Trophoblast cell (in vitro differentiated cells and primary cell): Measurements from ENCODE around the gene AOPEP.

Experiments used
- DNase-seq, 2 donors: peaks; one replicate each; pipeline ENCODE4 v3.0.0-alpha.2; 2016
- H2AFZ ChIP-seq: 2 replicates; pipeline ENCODE4 v1.6.1; 2013; ENCODE audit warnings: low read length, moderate library complexity, mild to moderate bottlenecking; ENCODE audit not compliant: insufficient read depth, poor library complexity
- H2AK5ac ChIP-seq: 2 replicates; pipeline ENCODE4 v1.6.1; 2013; ENCODE audit warnings: mild to moderate bottlenecking, low read length
- H2BK120ac ChIP-seq: 2 replicates; pipeline ENCODE4 v1.6.1; 2013; ENCODE audit warnings: low read length, mild to moderate bottlenecking, moderate library complexity; ENCODE audit not compliant: insufficient read depth, poor library complexity
- H2BK12ac ChIP-seq: 2 replicates; pipeline ENCODE4 v1.6.1; 2013; ENCODE audit warnings: mild to moderate bottlenecking, low read length, moderate library complexity
- H2BK5ac ChIP-seq: 2 replicates; pipeline ENCODE4 v1.6.1; 2013; ENCODE audit warnings: low read length, low read depth, moderate library complexity, mild to moderate bottlenecking; ENCODE audit not compliant: poor library complexity
- H3K14ac ChIP-seq: 2 replicates; pipeline ENCODE4 v1.6.1; 2013; ENCODE audit warnings: mild to moderate bottlenecking, low read length
- H3K18ac ChIP-seq: 2 replicates; pipeline ENCODE4 v1.6.1; 2013; ENCODE audit warnings: mild to moderate bottlenecking, low read length
- H3K23ac ChIP-seq: 2 replicates; pipeline ENCODE4 v1.6.1; 2013; ENCODE audit warnings: low read length
- H3K27ac ChIP-seq: 2 replicates; pipeline ENCODE4 v1.5.1; 2013; ENCODE audit warnings: low read depth, mild to moderate bottlenecking, inconsistent platforms, low read length, moderate library complexity
- H3K27me3 ChIP-seq: 2 replicates; pipeline ENCODE4 v1.6.1; 2013; ENCODE audit warnings: inconsistent platforms, mild to moderate bottlenecking, low read length, moderate library complexity; ENCODE audit not compliant: insufficient read depth
- H3K36me3 ChIP-seq, 2 experiments: 1 replicate in 1 of 2; 2 replicates in 1 of 2; pipeline ENCODE4 v1.6.1; 2013; ENCODE audit warnings: low read length in 2 of 2, mild to moderate bottlenecking in 2 of 2, moderate library complexity in 1 of 2; ENCODE audit not compliant: insufficient read depth in 2 of 2, control insufficient read depth in 1 of 2
- H3K4ac ChIP-seq: 2 replicates; pipeline ENCODE4 v1.6.1; 2013; ENCODE audit warnings: low read depth, mild to moderate bottlenecking, low read length, moderate library complexity
- H3K4me1 ChIP-seq, 2 experiments: 1 replicate in 1 of 2; 2 replicates in 1 of 2; pipeline ENCODE4 v1.6.1; 2013; ENCODE audit warnings: low read length in 2 of 2, mild to moderate bottlenecking in 2 of 2, moderate library complexity in 1 of 2; ENCODE audit not compliant: insufficient read depth in 2 of 2, control insufficient read depth in 1 of 2
- H3K4me2 ChIP-seq: 2 replicates; pipeline ENCODE4 v1.6.1; 2013; ENCODE audit warnings: inconsistent platforms, mild to moderate bottlenecking, low read length, moderate library complexity
- H3K4me3 ChIP-seq: 2 replicates; pipeline ENCODE4 v1.5.1; 2013; ENCODE audit warnings: mild to moderate bottlenecking, low read depth, low read length, inconsistent platforms
- H3K79me1 ChIP-seq: one replicate; pipeline ENCODE4 v1.6.1; 2013; ENCODE audit warnings: low read length
- H3K79me2 ChIP-seq: 2 replicates; pipeline ENCODE4 v1.6.1; 2013; ENCODE audit warnings: low read length, mild to moderate bottlenecking; ENCODE audit not compliant: control insufficient read depth, insufficient read depth, poor library complexity
- H3K9ac ChIP-seq: 2 replicates; pipeline ENCODE4 v1.6.1; 2013; ENCODE audit warnings: mild to moderate bottlenecking, low read length
- H3K9me3 ChIP-seq: 2 replicates; pipeline ENCODE4 v1.6.1; 2013; ENCODE audit warnings: low read depth, mild to moderate bottlenecking, control low read depth, inconsistent platforms, low read length; ENCODE audit not compliant: insufficient read depth
- H4K12ac ChIP-seq: 2 replicates; pipeline ENCODE4 v1.6.1; 2013; ENCODE audit warnings: low read depth, mild to moderate bottlenecking, low read length, moderate library complexity
- H4K8ac ChIP-seq: 2 replicates; pipeline ENCODE4 v1.6.1; 2013; ENCODE audit warnings: low read depth, mild to moderate bottlenecking, low read length, moderate library complexity
- H4K91ac ChIP-seq: one replicate; pipeline ENCODE4 v1.6.1; 2013; ENCODE audit warnings: low read depth, mild to moderate bottlenecking, low read length, moderate library complexity
- WGBS: extraction: QIAGEN DNeasy Blood & Tissue Kit; methylation state at CpG from one replicate; pipeline ENCODE4 v1.1.7; 2013; ENCODE audit warnings: missing lambda C conversion rate; ENCODE audit not compliant: insufficient read length, insufficient coverage; ENCODE audit errors: extremely low coverage; 5-methylcytosine and 5-hydroxymethylcytosine counted together

The AOPEP gene

GRCh38 chr9:94770334-94770733 lies 43.8 kb downstream of the AOPEP start:
- H3K4me2 ChIP-seq, result no peak overlapping the region
- H2BK120ac ChIP-seq, result no peak overlapping the region
- H4K8ac ChIP-seq, result no peak overlapping the region
- H2AK5ac ChIP-seq, result no peak overlapping the region
- H2BK5ac ChIP-seq, result no peak overlapping the region
- no peak overlapping the region for H4K91ac ChIP-seq
- no peak overlapping the region for H2AFZ ChIP-seq
- H3K4ac ChIP-seq, result no peak overlapping the region
- H3K9ac ChIP-seq, result no peak overlapping the region
- no CpG with 5 or more reads among the region's 6 CpGs for WGBS
- no peak overlapping the region for H2BK12ac ChIP-seq
- no peak overlapping the region for H3K4me3 ChIP-seq
- DNase-seq, result no peak
- H3K23ac ChIP-seq, result no peak overlapping the region
- no peaks in the 10 kb centered on the region for H3K79me2 ChIP-seq
- H3K14ac ChIP-seq, result no peak overlapping the region
- no peaks in the 10 kb centered on the region for H3K4me1 ChIP-seq
- no peaks in the 10 kb centered on the region for H3K27me3 ChIP-seq
- H3K36me3 ChIP-seq, result no peaks in the 10 kb centered on the region
- H3K27ac ChIP-seq, result no peak overlapping the region
- no peaks in the 10 kb centered on the region for H3K79me1 ChIP-seq
- H3K18ac ChIP-seq, result no peak overlapping the region
- no peaks in the 10 kb centered on the region for H3K9me3 ChIP-seq
- no peak overlapping the region for H4K12ac ChIP-seq

- no peaks in the 10 kb centered on the region for H3K36me3 ChIP-seq
- no peaks in the 10 kb centered on the region for H3K4me1 ChIP-seq
- no peak overlapping the region for H2BK5ac ChIP-seq
- no peak overlapping the region for H2AK5ac ChIP-seq
- H3K4me2 ChIP-seq, result no peak overlapping the region
- no peak overlapping the region for H2BK12ac ChIP-seq
- H3K9ac ChIP-seq, result no peak overlapping the region
- H3K18ac ChIP-seq, result no peak overlapping the region
- H3K4ac ChIP-seq, result no peak overlapping the region
- no peak overlapping the region for H3K14ac ChIP-seq
- H4K12ac ChIP-seq, result no peak overlapping the region
- H3K79me1 ChIP-seq, result no peaks in the 10 kb centered on the region
- H4K8ac ChIP-seq, result no peak overlapping the region
- no peak overlapping the region for H2BK120ac ChIP-seq
- no peak overlapping the region for H3K4me3 ChIP-seq
- no peak overlapping the region for H3K23ac ChIP-seq
- no CpG with 5 or more reads among the region's 3 CpGs for WGBS
- no peaks in the 10 kb centered on the region for H3K9me3 ChIP-seq
- no peaks in the 10 kb centered on the region for H3K79me2 ChIP-seq
- H3K27ac ChIP-seq, result no peak overlapping the region
- H2AFZ ChIP-seq, result no peak overlapping the region
- no peaks in the 10 kb centered on the region for H3K27me3 ChIP-seq
- H4K91ac ChIP-seq, result no peak overlapping the region
- DNase-seq, result no peak
Observed at GRCh38 chr9:94771096-94771495, 44.6 kb downstream of the AOPEP start.

- no CpG with 5 or more reads among the region's 3 CpGs for WGBS
Observed at GRCh38 chr9:94772144-94772543, 45.6 kb downstream of the AOPEP start.

GRCh38 chr9:94772639-94773303 lies 46.3 kb downstream of the AOPEP start:
- Histone ChIP-seq H3K27me3 (no peaks in the 10 kb centered on the region), H3K9me3 (no peaks in the 10 kb centered on the region), H3K4ac (no peak overlapping the region), H3K4me3 (no peak overlapping the region), H3K4me2 (no peak overlapping the region), H3K18ac (no peak overlapping the region), H3K23ac (no peak overlapping the region), H3K9ac (no peak overlapping the region), H3K79me1 (no peaks in the 10 kb centered on the region), H3K4me1 (no peaks in the 10 kb centered on the region), H3K79me2 (no peaks in the 10 kb centered on the region), H2BK5ac (no peak overlapping the region), H4K12ac (no peak overlapping the region), H2AFZ (no peak overlapping the region), H3K14ac (no peak overlapping the region), H2BK120ac (no peak overlapping the region), H4K91ac (no peak overlapping the region), H3K36me3 (no peaks in the 10 kb centered on the region), H2BK12ac (no peak overlapping the region), H3K27ac (no peak overlapping the region), H2AK5ac (no peak overlapping the region), H4K8ac (no peak overlapping the region)
- no CpG with 5 or more reads among the region's 4 CpGs for WGBS
- no peak for DNase-seq

More at GRCh38 chr9:94772144-94772543, 45.6 kb downstream of the AOPEP start:
- Histone ChIP-seq H2AFZ (no peak overlapping the region), H3K4me1 (no peaks in the 10 kb centered on the region), H3K9me3 (no peaks in the 10 kb centered on the region), H3K9ac (no peak overlapping the region), H3K27me3 (no peaks in the 10 kb centered on the region), H3K79me2 (no peaks in the 10 kb centered on the region), H3K79me1 (no peaks in the 10 kb centered on the region), H3K27ac (no peak overlapping the region), H4K8ac (no peak overlapping the region), H4K12ac (no peak overlapping the region), H3K14ac (no peak overlapping the region), H2BK5ac (no peak overlapping the region), H3K4me2 (no peak overlapping the region), H3K4ac (no peak overlapping the region), H2BK120ac (no peak overlapping the region), H3K4me3 (no peak overlapping the region), H3K18ac (no peak overlapping the region), H2BK12ac (no peak overlapping the region), H3K36me3 (no peaks in the 10 kb centered on the region), H4K91ac (no peak overlapping the region), H3K23ac (no peak overlapping the region), H2AK5ac (no peak overlapping the region)
- peak in 1 of 2 donors; percentile 77 for DNase-seq
